GM12875 (cell line): ENCODE measurements around the gene SPACA7.

Experiments used
- H3K4me3 ChIP-seq: one replicate; pipeline ENCODE4 v1.5.1; 2011; ENCODE audit warnings: low read depth, low read length, control low read depth
- CTCF ChIP-seq: IDR thresholded peaks from 2 replicates; pipeline ENCODE4 v1.5.1; 2011; ENCODE audit warnings: low read depth, mild to moderate bottlenecking, control low read depth, inconsistent platforms, low read length, moderate library complexity, borderline replicate concordance; ENCODE audit not compliant: insufficient read depth

Gene SPACA7

DNA sequence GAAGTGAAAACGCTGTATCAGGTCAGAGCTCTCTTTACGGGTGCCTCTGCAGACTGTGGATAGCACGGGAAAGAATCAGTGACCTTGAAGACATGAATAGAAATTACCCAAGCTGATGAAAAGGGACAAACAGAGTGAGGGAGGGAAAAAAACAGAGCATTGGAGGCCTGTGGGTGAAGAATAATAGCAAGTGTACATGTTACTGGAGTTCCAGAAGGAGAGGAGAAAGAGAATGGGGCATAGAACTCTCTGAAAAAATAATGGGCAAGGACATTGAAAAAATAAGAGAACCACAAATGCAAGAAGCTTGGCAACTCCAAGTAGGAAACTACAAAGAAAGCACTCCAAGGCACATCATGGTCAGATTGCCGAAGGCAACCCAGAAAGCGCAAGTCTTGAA lies 86.3 kb downstream of the SPACA7 start:
- H3K4me3 ChIP-seq = no peak overlapping the region
- no peak for TF ChIP-seq CTCF

GRCh38 chr13:112464720-112465119 lies 88.6 kb downstream of the SPACA7 start:
- no peak overlapping the region for H3K4me3 ChIP-seq
- TF ChIP-seq CTCF = no peak

GRCh38 chr13:112465251-112466131 lies 89.3 kb downstream of the SPACA7 start:
- H3K4me3 ChIP-seq = no peak overlapping the region
- TF ChIP-seq CTCF = no peak

DNA sequence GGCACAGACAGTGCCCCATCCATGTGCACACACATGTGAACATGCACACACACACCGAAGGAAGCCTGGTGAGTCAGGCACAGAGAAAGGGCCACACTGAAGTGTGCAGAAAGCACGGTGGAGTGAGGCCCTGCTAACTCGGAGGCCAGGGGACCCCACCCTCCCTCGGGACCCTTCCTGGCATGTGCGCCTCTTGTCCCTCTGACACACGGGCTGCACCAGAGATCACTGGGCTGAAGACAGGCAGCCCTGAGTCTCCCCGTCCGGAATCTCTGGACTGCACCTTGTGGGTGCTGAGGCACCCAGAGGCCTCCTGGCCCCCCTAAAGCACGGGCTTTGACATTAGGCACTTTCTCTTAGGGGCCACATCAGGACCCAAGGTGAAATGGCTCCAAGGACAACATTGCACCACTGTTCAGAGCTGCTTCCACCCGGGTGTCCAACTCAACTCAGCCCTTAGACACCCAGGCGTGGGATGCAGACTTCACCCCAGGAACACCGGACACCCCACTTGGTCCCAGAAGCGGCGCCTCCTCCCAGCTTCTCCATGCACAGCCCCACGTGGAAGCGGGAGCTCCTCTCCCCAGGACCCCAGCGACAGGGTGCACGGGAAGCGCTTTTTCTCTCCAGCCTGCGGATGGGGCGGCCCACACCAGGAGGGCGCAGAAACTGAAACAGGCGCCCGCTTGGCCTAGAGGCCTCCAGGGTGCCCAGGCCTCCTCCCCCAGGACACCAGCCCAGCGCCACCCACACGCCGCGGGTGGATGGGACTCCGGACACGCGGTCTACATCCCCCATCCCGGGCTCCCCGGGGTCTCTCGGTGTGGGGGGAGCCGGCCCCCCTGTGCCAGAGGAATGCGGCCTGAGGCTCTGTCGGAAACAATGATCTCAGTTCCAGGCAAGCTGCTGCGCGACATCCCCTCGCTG lies 90.2 kb downstream of the SPACA7 start:
- no peak overlapping the region for H3K4me3 ChIP-seq
- no peak for TF ChIP-seq CTCF

- TF ChIP-seq CTCF = no peak
- no peak overlapping the region for H3K4me3 ChIP-seq
Observed at GRCh38 chr13:112467236-112467635, 91.1 kb downstream of the SPACA7 start.

- TF ChIP-seq CTCF = no peak
Observed at GRCh38 chr13:112468069-112468468, 91.9 kb downstream of the SPACA7 start.

More at GRCh38 chr13:112468069-112468468, 91.9 kb downstream of the SPACA7 start:
- no peak overlapping the region for H3K4me3 ChIP-seq
